Kidney epithelial cell (primary cell): Measurements from ENCODE around the gene PACRG. TPM values are rescaled to one million over a fixed set of nuclear protein-coding genes. Genes with fewer than 3 reads are reported as not detected.

ENCODE experiments used
- DNase-seq: peaks from one replicate; pipeline ENCODE4 v3.0.0-alpha.2; 2010; ENCODE audit warnings: low read depth
- H3K27me3 ChIP-seq: 2 replicates; pipeline ENCODE4 v1.6.0; 2011; ENCODE audit warnings: low read length; ENCODE audit not compliant: control insufficient read depth, insufficient read depth
- H3K36me3 ChIP-seq: 2 replicates; pipeline ENCODE4 v1.5.1; 2011; ENCODE audit warnings: low read length; ENCODE audit not compliant: control insufficient read depth, insufficient read depth
- H3K4me3 ChIP-seq: 2 replicates; pipeline ENCODE4 v1.5.1; 2011; ENCODE audit warnings: low read depth, mild to moderate bottlenecking, control low read depth, low read length
- total RNA-seq: library from RNA; depleted of rRNA; stranded (reverse); fragments of >200 nt; gene quantifications from 2 replicates; pipeline ENCODE4 v1.2.3, GENCODE V29; 2015
- TF ChIP-seq, protein P1 (sequence below): IDR thresholded peaks from 2 replicates; pipeline ENCODE4 v1.5.1; 2011; ENCODE audit warnings: mild to moderate bottlenecking, moderate library complexity, low read length, control low read depth, inconsistent platforms; ENCODE audit not compliant: insufficient read depth, poor library complexity, severe bottlenecking

Gene PACRG
- total RNA-seq, 1 donor from 2014 or later = 0.29 TPM

DNA sequence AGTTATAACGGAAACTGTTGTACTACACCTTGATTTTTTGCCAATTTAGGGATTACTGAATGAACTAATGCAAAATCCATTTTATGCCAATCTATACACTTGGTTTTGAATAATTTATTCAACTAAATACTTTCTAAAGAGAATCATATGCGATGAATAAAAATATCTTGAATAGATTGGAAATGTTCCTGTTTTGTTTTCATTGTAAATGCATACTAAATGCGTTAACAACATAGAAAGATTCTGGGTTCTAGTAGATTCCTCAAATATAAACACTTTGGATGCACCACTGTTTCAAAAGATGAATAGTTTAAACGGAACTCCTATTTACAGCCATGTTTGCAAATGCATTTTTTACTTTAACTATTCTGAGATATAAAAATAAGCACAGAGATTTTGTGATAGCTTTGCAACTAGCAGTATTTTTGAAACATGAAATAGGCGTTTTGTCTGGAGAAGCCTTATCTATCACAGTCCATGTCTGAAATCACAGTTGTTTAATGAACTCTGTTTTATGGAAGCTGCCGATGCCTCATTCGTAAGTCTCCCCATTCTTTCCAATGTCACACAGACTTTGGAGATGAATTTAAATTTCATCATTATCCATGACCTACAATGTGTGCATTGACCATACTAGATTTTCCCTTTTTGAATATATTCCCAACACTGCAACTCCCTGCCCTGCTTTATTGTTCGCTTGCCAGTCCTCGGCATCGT lies 409.1 kb downstream of the PACRG start:
- Histone ChIP-seq H3K4me3 (no peak overlapping the region), H3K36me3 (no peaks in the 10 kb centered on the region), H3K27me3 (no peaks in the 10 kb centered on the region)
- TF ChIP-seq, protein P1, sequence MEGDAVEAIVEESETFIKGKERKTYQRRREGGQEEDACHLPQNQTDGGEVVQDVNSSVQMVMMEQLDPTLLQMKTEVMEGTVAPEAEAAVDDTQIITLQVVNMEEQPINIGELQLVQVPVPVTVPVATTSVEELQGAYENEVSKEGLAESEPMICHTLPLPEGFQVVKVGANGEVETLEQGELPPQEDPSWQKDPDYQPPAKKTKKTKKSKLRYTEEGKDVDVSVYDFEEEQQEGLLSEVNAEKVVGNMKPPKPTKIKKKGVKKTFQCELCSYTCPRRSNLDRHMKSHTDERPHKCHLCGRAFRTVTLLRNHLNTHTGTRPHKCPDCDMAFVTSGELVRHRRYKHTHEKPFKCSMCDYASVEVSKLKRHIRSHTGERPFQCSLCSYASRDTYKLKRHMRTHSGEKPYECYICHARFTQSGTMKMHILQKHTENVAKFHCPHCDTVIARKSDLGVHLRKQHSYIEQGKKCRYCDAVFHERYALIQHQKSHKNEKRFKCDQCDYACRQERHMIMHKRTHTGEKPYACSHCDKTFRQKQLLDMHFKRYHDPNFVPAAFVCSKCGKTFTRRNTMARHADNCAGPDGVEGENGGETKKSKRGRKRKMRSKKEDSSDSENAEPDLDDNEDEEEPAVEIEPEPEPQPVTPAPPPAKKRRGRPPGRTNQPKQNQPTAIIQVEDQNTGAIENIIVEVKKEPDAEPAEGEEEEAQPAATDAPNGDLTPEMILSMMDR = no peak
- DNase-seq = no peak

DNA sequence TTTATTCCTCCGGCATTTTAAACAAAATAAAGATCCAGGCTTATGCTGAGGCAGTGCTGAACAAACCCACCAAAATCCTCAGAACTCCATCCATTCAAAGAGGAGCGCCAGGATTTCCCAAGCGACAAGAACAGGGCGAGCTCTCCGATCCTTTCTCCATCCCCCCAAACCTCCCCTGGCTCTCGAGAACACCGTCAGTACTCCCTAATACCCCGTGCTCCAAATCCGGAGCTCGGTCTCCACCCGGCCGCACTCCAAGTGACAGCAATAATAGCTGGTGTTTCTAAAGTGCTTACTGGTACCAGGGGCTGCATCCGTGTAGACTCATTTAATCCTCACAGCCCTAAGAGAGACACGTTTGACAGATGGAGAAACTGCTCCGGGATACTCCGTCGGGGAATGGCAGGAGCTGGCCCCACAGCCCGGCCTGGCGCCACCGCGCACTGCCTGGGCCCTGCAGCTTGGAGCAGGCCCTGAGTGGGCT lies 409.7 kb downstream of the PACRG start:
- TF ChIP-seq, protein P1 = no peak
- no peak for DNase-seq
- no peaks in the 10 kb centered on the region for H3K27me3 ChIP-seq
- H3K36me3 ChIP-seq = no peaks in the 10 kb centered on the region
- no peak overlapping the region for H3K4me3 ChIP-seq

DNA sequence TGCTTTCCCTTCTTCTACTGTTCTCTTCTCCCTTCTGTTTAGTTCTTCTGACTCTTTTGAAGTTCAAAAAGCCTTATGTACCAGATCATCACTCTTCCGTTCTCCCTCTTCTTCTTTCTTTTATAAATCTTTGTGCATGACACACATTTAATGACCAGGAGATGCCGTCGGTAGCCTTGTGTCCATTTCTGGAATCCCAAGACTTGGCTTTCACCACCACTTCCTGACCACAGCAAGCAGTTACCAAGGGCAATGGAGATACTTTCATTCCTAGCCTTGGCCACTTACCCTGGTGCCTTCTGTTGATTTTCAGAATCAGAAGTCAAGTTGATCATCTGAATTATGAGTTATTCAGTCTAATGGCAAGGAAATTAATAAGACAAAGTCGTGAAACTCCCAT lies 418.3 kb downstream of the PACRG start:
- Histone ChIP-seq H3K4me3 (no peak overlapping the region), H3K27me3 (no peaks in the 10 kb centered on the region), H3K36me3 (no peaks in the 10 kb centered on the region)
- DNase-seq = no peak
- TF ChIP-seq, protein P1 = no peak

DNA sequence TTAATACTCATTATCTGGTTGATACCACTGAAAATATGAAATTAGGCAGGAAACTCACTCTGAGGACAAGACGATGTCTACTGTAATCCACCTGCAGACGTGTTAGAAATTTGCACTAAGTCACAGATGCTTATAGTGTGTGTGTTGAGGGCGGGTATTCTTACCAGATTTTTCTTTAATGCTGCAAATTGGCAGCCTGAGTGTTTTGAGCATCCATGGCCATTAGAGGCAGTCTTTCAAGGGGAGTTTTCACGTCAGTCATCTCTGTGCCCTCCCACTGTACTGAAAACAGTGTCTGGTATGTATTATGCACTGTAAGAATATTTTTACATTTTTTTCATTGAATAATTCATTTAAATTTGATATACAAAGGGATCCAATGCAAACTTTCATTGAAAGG lies 420.2 kb downstream of the PACRG start:
- Histone ChIP-seq H3K4me3 (no peak overlapping the region), H3K36me3 (no peaks in the 10 kb centered on the region), H3K27me3 (no peaks in the 10 kb centered on the region)
- TF ChIP-seq, protein P1 = no peak
- no peak for DNase-seq

DNA sequence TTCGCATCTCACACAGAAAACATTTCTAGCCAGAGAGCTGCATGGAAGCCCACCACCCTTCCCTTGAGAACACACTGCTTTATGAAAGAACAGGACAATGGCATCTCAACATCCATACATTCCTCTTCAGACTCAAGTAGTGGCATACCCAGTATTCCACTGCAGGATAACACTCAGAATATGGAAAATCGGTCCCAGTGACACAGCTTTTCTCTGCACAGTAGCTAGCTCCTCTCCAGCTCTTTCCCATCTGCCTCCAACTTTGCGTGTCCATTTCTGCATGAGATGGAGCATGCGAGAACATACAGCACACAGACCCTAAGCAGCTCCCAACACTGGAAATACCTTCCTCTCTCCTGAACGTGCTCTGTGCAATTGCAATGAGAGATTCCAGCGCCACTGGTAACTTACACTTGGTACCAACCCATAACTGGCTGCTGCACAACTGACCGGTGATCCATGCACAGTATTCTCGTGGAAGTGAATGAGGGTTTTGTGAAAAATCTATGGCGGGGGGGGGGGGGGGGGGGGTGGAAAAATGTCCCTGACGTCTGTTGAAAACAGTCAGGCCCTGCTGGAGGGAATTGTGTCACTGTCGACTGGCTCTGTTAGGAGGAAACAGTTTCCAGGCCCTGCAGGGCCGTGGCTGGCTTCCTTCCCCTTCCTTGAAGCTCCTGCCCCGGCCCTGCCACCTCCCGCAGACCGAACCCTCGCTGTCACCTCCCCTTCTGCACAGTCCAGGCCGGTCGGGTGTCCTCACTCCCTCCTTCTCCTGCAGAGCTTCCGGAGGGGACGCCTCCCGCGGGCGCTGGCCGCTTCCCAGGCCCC lies 420.9 kb downstream of the PACRG start:
- no peak for DNase-seq
- TF ChIP-seq, protein P1 = no peak
- no peaks in the 10 kb centered on the region for H3K36me3 ChIP-seq
- H3K27me3 ChIP-seq = no peaks in the 10 kb centered on the region
- H3K4me3 ChIP-seq = no peak overlapping the region
